Suprapubic skin (tissue), 4 donors: ENCODE measurements around the gene PPP1R12B. TPM values are rescaled to one million over a fixed set of nuclear protein-coding genes. Genes with fewer than 3 reads are reported as not detected.

Experiments
- DNase-seq, 2 donors: peaks; one replicate each; pipeline ENCODE4 v3.0.0-alpha.2; 2019; ENCODE audit warnings: low spot score in 2 of 2
- H3K27ac ChIP-seq: fragments of 200-600 bp; sonication (generic); one replicate; pipeline ENCODE4 v1.5.1; 2019
- H3K27me3 ChIP-seq: fragments of 200-600 bp; sonication (generic); one replicate; pipeline ENCODE4 v1.5.1; 2019
- H3K36me3 ChIP-seq: fragments of 200-600 bp; sonication (generic); one replicate; pipeline ENCODE4 v1.5.1; 2019
- H3K4me1 ChIP-seq: fragments of 200-600 bp; sonication (generic); one replicate; pipeline ENCODE4 v1.5.1; 2019
- H3K4me3 ChIP-seq: fragments of 200-600 bp; sonication (generic); one replicate; pipeline ENCODE4 v1.5.1; 2019; ENCODE audit warnings: mild to moderate bottlenecking
- H3K9me3 ChIP-seq: fragments of 200-600 bp; sonication (generic); one replicate; pipeline ENCODE4 v1.5.1; 2019
- CTCF ChIP-seq, 2 donors: fragments of 200-600 bp in 1 of 2; fragments of 450-650 bp in 1 of 2; sonication (generic) in 1 of 2; IDR thresholded peaks; one replicate each; pipeline ENCODE4 v1.5.1; 2016 to 2019; ENCODE audit warnings: antibody characterized with exemption in 2 of 2, mild to moderate bottlenecking in 1 of 2, moderate library complexity in 1 of 2
- EP300 ChIP-seq: sonication (generic); formaldehyde crosslinking; IDR thresholded peaks from one replicate; pipeline ENCODE4 v1.6.1; 2017; ENCODE audit warnings: antibody characterized with exemption
- POLR2A ChIP-seq, 2 donors: fragments of 450-650 bp; IDR thresholded peaks; one replicate each; pipeline ENCODE4 v1.6.1; 2017; ENCODE audit warnings: antibody characterized with exemption in 2 of 2, mild to moderate bottlenecking in 2 of 2, moderate library complexity in 2 of 2
- POLR2AphosphoS5 ChIP-seq, 3 donors: sonication (generic); formaldehyde crosslinking; IDR thresholded peaks; one replicate each; pipeline ENCODE4 v1.6.1; 2017; ENCODE audit warnings: antibody characterized with exemption in 3 of 3
- WGBS: methylation state at CpG from one replicate; pipeline ENCODE4 v1.1.5; 2018; 5-methylcytosine and 5-hydroxymethylcytosine counted together
- total RNA-seq, 4 donors: library from RNA; depleted of rRNA; stranded (reverse); fragments of >200 nt; gene quantifications; one replicate each; pipeline ENCODE4 v1.1.0, GENCODE V29; 2016

Gene PPP1R12B
- total RNA-seq, 4 donors from 2014 or later, result 28.4 to 90.7 (median 30.8) TPM

- Histone ChIP-seq H3K27me3 (no peaks in the 10 kb centered on the region), H3K9me3 (no peaks in the 10 kb centered on the region), H3K27ac (no peak overlapping the region), H3K36me3 (peaks cover 23% of the 10 kb centered on the region), H3K4me3 (no peak overlapping the region), H3K4me1 (peaks cover 43% of the 10 kb centered on the region)
- TF ChIP-seq EP300 (no peak), POLR2A (IDR thresholded peaks at IDR 0.05) (no peak), CTCF (IDR thresholded peaks at IDR 0.05) (no peak), POLR2AphosphoS5 (IDR thresholded peaks at IDR 0.05) (no peak)
- DNase-seq, result no peak
Measured at GRCh38 chr1:202585590-202585933, 237.1 kb downstream of the PPP1R12B start.

GRCh38 chr1:202586018-202586821 is 237.7 kb downstream of the PPP1R12B start:
- Histone ChIP-seq H3K27me3 (no peaks in the 10 kb centered on the region), H3K4me1 (peaks cover 50% of the 10 kb centered on the region), H3K9me3 (no peaks in the 10 kb centered on the region), H3K27ac (no peak overlapping the region), H3K4me3 (no peak overlapping the region), H3K36me3 (peaks cover 16% of the 10 kb centered on the region)
- DNase-seq, result no peak
- WGBS, result 64% methylated on average over 4 of the region's 4 CpGs
- TF ChIP-seq POLR2A (IDR thresholded peaks at IDR 0.05) (no peak), CTCF (IDR thresholded peaks at IDR 0.05) (no peak), EP300 (no peak), POLR2AphosphoS5 (IDR thresholded peaks at IDR 0.05) (no peak)

- no peaks in the 10 kb centered on the region for H3K27me3 ChIP-seq
- H3K4me3 ChIP-seq, result no peak overlapping the region
- no peak for TF ChIP-seq CTCF (IDR thresholded peaks at IDR 0.05)
- no peak for TF ChIP-seq EP300
- TF ChIP-seq POLR2AphosphoS5 (IDR thresholded peaks at IDR 0.05), result no peak
- TF ChIP-seq POLR2A (IDR thresholded peaks at IDR 0.05), result no peak
- 53% methylated on average over 1 of the region's 1 CpG for WGBS
- H3K9me3 ChIP-seq, result no peaks in the 10 kb centered on the region
- H3K27ac ChIP-seq, result no peak overlapping the region
- peaks cover 14% of the 10 kb centered on the region for H3K36me3 ChIP-seq
- DNase-seq, result no peak
- H3K4me1 ChIP-seq, result peaks cover 53% of the 10 kb centered on the region
Measured at GRCh38 chr1:202586871-202587270, 238.4 kb downstream of the PPP1R12B start.

- peak overlapping the region; percentile 57 for H3K27ac ChIP-seq
- peaks cover 61% of the 10 kb centered on the region for H3K4me1 ChIP-seq
Measured at GRCh38 chr1:202587859-202588485, 239.5 kb downstream of the PPP1R12B start.

More at GRCh38 chr1:202587859-202588485, 239.5 kb downstream of the PPP1R12B start:
- Histone ChIP-seq H3K4me3 (no peak overlapping the region), H3K9me3 (no peaks in the 10 kb centered on the region), H3K27me3 (no peaks in the 10 kb centered on the region), H3K36me3 (peaks cover 13% of the 10 kb centered on the region)
- no peak for DNase-seq
- no peak for TF ChIP-seq POLR2A (IDR thresholded peaks at IDR 0.05)
- no peak for TF ChIP-seq POLR2AphosphoS5 (IDR thresholded peaks at IDR 0.05)
- TF ChIP-seq EP300, result no peak
- no peak for TF ChIP-seq CTCF (IDR thresholded peaks at IDR 0.05)
- WGBS, result 65% methylated on average over 1 of the region's 1 CpG
